ENCODE data around the gene KDM3B.

The KDM3B gene

GRCh38 chr5:138391859-138392386, 39.4 kb downstream of the KDM3B start:
- DNase-seq: no peak

- DNase-seq: no peak
Observed at GRCh38 chr5:138402640-138403039, 50.2 kb downstream of the KDM3B start.

DNA sequence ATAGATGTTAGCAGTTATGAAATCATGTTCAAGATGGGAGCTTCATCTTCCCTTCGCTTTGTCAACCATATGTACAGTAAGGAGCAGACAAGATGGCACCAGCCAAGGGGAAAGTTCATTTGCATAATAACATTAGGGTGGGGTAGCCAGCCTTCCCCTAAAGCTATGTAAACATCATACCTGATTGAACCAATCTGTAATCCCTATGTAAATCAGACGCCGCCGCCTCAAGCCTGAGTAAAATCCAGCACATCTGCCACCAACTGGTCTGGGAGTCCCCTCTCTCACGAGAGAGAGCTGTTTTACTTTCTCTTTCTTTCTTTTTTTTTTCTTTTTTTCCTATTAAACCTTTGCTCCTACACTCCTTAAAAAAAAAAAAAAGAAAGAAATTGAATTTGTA, 55.5 kb downstream of the KDM3B start:
- peak; percentile 31 for DNase-seq

- DNase-seq: peak; percentile 46
Observed at GRCh38 chr5:138410996-138411640, 58.6 kb downstream of the KDM3B start.

DNA sequence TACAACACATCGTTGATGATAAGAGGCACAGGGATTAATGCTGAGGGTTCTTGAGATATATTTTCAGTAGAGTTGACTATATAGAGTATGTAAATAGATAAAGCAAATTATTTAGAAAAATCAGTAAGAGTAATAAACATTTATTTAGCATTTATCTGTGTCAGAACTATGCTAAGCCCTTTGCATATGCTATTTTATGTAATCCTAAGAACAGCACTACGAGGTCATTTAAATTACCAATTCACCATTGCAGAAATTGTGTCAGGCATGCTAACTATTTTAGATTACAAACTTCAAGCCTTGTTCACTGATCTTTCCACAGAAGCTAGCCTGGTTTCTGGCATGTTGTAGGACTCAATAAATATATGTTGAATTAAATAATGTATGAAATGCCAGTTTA, 66.0 kb downstream of the KDM3B start:
- no peak for DNase-seq

GRCh38 chr5:138425079-138425478, 72.6 kb downstream of the KDM3B start:
- no peak for DNase-seq

GRCh38 chr5:138435943-138436342, 83.5 kb downstream of the KDM3B start:
- no peak for DNase-seq

GRCh38 chr5:138438003-138438723, 85.7 kb downstream of the KDM3B start:
- no peak for DNase-seq

DNA sequence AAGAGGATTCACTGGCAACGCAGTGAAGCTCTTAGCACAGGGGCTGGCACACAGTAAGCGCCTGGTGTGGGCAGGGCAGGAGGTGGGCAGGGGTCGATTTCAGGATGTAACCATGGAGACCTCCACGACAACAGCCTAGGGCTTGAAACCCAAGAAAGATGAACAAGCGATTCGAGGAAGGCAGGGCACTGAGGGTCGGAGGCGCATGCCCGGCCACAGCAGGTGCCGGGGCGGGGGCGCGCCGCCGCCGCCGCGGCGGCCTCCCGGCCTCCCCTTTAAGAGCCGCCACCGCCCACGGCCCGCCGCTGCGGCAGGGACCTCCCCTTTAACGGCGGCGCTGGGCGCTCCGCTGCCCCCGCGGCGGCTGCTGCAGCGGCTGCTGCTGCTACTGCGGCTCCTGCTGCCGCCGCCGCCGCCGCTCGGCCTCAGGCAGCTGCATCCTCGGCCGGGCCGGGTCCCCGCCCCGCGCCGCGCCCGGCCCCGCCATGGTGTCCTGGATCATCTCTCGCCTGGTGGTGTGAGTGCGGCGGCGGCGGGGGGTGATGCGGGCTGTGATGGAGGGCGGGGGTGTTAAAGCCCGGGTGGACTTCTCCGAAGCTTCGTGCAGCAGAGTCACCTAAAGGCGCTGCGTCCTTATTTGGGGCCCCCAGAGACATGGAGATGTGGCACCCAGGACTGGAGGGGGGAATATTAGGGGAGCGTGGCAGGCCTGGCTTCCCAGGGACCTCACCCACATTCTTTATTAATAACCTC, 86.4 kb downstream of the KDM3B start, which contains the start of gene REEP2:
TSS of gene REEP2 (plus strand) at position 334 of the 753 bp plus-strand sequence. CDS start at position 486, 152 bp downstream.
- peak; percentile 80 for DNase-seq

GRCh38 chr5:138439477-138440158, 87.1 kb downstream of the KDM3B start:
- no peak for DNase-seq

- no peak for DNase-seq
Observed at GRCh38 chr5:138440159-138441073, 87.9 kb downstream of the KDM3B start.

GRCh38 chr5:138441221-138441620, 88.7 kb downstream of the KDM3B start:
- no peak for DNase-seq

- DNase-seq: no peak
Observed at GRCh38 chr5:138444078-138444773, 91.7 kb downstream of the KDM3B start.

DNA sequence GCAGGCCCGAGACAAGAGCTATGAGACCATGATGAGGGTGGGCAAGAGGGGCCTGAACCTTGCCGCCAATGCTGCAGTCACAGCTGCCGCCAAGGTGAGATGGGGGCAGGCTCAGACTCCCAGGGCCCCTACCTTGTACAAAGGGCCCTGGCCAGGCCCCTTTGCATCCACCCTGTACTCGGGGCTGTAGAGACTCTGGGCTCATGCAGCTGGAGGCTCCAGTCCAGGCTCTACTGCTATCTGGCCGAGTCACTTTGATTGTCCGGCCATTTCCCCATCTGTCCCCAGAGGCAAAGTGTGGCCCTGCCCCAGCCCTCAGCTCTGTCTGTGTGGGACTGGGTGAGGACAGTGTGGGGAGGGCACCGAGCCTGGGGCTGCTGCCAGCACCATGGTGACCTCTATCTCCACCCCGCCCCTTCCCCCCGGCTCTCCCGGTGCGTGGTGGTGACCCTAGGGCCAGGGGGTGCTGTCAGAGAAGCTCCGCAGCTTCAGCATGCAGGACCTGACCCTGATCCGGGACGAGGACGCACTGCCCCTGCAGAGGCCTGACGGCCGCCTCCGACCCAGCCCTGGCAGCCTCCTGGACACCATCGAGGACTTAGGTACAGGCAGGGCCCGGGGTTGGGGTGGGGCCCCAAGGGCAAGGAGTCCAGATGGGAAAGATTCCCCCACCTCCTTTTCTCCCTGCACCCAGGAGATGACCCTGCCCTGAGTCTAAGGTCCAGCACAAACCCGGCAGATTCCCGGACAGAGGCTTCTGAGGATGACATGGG, 92.5 kb downstream of the KDM3B start:
- no peak for DNase-seq

- no peak for DNase-seq
Observed at GRCh38 chr5:138445547-138446271, 93.2 kb downstream of the KDM3B start.

DNA sequence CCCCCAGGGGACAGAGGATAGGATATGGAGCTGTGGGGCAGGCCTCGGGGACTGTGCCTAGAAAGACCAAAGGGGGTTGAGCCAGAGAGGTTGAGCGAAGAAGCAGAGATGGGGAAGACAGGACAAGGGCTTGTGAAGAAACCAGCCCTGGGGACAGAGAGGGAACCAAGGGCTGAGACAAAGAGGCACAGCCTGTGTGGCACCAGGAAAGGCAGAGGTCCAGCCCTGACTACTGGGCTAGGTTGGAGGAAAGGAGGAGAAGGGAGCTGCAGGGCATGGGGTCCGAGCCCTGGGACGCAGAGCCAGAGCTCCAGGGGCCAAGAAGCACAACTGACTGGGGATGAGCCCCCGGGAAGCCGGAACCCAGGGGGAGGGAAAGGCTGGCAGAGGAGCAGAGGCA, 95.6 kb downstream of the KDM3B start:
- DNase-seq: no peak

DNA sequence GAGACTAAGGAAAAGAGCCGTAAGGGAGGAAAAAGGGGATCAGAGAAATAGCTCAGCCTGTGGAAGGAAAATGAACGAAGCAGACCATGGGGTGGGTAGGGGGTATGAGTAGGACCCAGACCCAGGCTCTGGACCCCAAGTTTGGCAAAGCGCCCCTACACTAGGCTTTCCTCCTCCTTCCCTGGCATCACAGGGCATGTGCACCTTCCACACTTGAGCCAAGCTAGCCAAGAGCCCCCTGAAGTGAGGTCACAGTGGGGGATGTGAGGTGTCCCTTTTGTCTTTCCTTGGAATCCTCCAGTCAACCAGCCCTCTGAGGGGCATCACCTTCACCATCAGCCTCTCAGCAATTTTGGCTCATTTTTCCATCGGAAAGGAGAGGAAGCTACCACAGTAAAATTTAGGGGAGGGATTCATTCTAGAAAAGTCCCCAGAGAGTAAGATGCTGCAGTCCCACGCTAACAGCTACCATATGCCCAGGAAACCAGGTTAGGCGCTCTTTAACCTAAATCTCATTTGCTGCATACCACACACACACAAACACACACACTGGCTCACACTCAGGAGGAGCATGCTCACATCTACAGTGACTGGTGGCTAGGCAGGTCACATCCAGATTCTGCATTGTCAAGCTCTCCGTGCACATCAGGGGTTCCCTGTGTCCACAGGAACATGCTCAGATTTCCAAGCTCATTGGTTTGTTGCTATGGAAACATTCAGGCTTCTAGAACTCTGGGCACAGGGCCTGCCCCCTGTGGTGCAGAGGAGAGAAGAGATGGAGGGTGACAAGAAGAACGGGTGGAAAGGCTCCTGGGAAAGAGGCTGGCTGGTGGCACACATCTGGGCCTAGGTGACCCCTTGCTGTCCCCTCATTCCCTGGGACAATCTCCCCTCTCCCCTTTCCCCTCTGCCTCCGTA, 96.3 kb downstream of the KDM3B start:
- no peak for DNase-seq

DNA sequence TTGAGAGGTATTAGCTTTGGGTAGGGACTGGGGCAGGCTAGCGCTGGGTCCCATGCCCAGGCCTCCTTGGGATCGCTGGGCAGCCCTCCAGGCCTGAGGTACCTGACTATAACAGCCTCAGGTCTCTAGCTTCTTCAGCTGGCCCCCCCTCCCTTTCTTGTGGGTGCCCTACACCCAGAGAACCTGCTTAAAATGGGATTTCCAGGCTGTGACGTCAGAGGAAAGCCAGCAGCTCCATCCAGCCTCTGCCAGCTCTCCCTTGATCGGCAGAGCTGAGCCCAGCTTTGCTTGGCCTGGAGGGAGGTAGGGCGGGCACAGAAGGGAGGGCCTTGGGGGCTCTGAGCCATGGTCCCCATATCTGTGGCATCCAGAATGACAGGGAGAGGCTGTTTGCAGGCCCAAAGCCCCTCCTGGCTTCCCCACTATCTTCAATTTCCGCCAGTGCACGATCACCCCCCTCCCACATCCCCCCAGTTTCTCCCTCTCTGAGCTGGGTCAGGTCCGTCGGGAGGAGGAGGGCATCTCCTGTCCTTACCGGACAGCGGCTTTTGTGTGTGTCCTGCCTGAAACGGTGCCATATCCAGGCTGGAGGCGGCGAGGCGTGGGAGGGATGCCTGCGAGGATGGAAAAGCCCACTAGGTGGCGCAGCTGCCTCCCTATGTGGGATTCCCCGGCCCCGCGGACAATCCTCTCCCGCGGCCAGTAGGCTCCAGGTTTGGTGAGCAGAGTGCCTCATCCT, 97.2 kb downstream of the KDM3B start:
- peak; percentile 95 for DNase-seq

Measured in stimulated activated CD8-positive, alpha-beta memory T cell treated with anti-CD3 and anti-CD28 coated beads, Interleukin-4, amount 100 ng/mL, for 48 hours (primary cell).